ENCODE measurements around the gene CTDNEP1. TPM values are rescaled to one million over a fixed set of nuclear protein-coding genes. Genes with fewer than 3 reads are reported as not detected.
A peak's percentile ranks its signal among the peaks of the same experiment; 100 is the strongest.

The CTDNEP1 gene
- total and polyA plus RNA-seq, 2 of the 4 experiments (the other 2 are of a cell fraction), result 23.8 to 132 TPM

GRCh38 chr17:7283471-7284216 lies 32.1 kb upstream of the CTDNEP1 start:
- ATAC-seq (ENCODE audit: low read depth) (no peak), DNase-seq (no peak)
- no peak overlapping the region for H3K4me2 ChIP-seq (ENCODE audit: low read depth, low read length)
- POLR2A ChIA-PET (ENCODE audit: unreplicated experiment), result no interaction called here
- H3K4me1 ChIP-seq (ENCODE audit: control insufficient read depth, insufficient read depth, low read length), result peaks cover 2% of the 10 kb centered on the region; the same call in 1 of the 2 replicates
- no TSS peak for BruUV-seq (replicated peaks)
- H3K23ac ChIP-seq (ENCODE audit: low read depth, low read length), result no peak overlapping the region
- H3K9me3 ChIP-seq (ENCODE audit: control insufficient read depth, insufficient read depth, low read length), result no peaks in the 10 kb centered on the region
- H2AFZ ChIP-seq (replicated peaks; ENCODE audit: low read length, poor library complexity), result peak overlapping the region; percentile 7
- H3K9me1 ChIP-seq (ENCODE audit: insufficient read depth, low read length), result no peaks in the 10 kb centered on the region
- no peaks in the 10 kb centered on the region for H3K79me1 ChIP-seq (ENCODE audit: low read depth in 1 of 2, low read length in 2 of 2)
- no peaks in the 10 kb centered on the region for H4K20me1 ChIP-seq (ENCODE audit: insufficient read depth, low read length)
- TF ChIP-seq MAZ (IDR thresholded peaks at IDR 0.05; ENCODE audit: borderline replicate concordance, low read depth, low read length), result no peak
- TF ChIP-seq BHLHE40 (IDR thresholded peaks at IDR 0.05; ENCODE audit: low read depth, low read length), result no peak
- no peak for TF ChIP-seq FOS (IDR thresholded peaks at IDR 0.05; ENCODE audit: low read depth, low read length)
- no peak for TF ChIP-seq POLR2A (IDR thresholded peaks at IDR 0.05; ENCODE audit: low read depth, low read length)
- TF ChIP-seq MXI1 (IDR thresholded peaks at IDR 0.05; ENCODE audit: borderline replicate concordance, low read depth, low read length), result no peak
- TF ChIP-seq ELK1 (IDR thresholded peaks at IDR 0.05; ENCODE audit: borderline replicate concordance, low read depth, low read length), result no peak
- no peak for TF ChIP-seq RCOR1 (IDR thresholded peaks at IDR 0.05; ENCODE audit: insufficient replicate concordance, low read length)
- no peak for TF ChIP-seq RFX5 (IDR thresholded peaks at IDR 0.05; ENCODE audit: low read depth, low read length)
- TF ChIP-seq RAD21 (IDR thresholded peaks at IDR 0.05; ENCODE audit: low read length), result no peak
- no peak for TF ChIP-seq CHD1 (IDR thresholded peaks at IDR 0.05; ENCODE audit: low read depth, low read length)
- TF ChIP-seq NFE2L2 (IDR thresholded peaks at IDR 0.05; ENCODE audit: low read depth, low read length), result no peak
- TF ChIP-seq MAFK (IDR thresholded peaks at IDR 0.05; ENCODE audit: low read depth, low read length), result no peak
- no peak for TF ChIP-seq CTCF (conservative IDR thresholded peaks at IDR 0.05; ENCODE audit: low read depth, low read length)
- TF ChIP-seq SMC3 (IDR thresholded peaks at IDR 0.05; ENCODE audit: low read depth, low read length), result no peak
- TF ChIP-seq CEBPB (IDR thresholded peaks at IDR 0.05; ENCODE audit: low read depth, low read length), result no peak
- TF ChIP-seq USF2 (IDR thresholded peaks at IDR 0.05; ENCODE audit: low read depth, low read length), result no peak
- H2AK5ac ChIP-seq (ENCODE audit: low read depth, low read length), result no peak overlapping the region
- no peak overlapping the region for H3K27ac ChIP-seq (ENCODE audit: insufficient read depth, low read length)
- no peak overlapping the region for H2BK20ac ChIP-seq (ENCODE audit: low read depth, low read length)
- H3K14ac ChIP-seq (replicated peaks; ENCODE audit: low read depth, low read length), result no peak overlapping the region
- no peak overlapping the region for H3K18ac ChIP-seq (ENCODE audit: low read depth, low read length)
- no peak overlapping the region for H3K4me3 ChIP-seq (ENCODE audit: insufficient read depth, low read depth, low read length)
- no peak overlapping the region for H4K5ac ChIP-seq (ENCODE audit: low read depth, low read length)
- dilution Hi-C loops (cut with HindIII; ENCODE audit: low sequenced_read_pairs, unreplicated experiment) (no loop called here), intact Hi-C loops (cut with micrococcal nuclease) (no loop called here), in situ Hi-C loops (cut with MboI; ENCODE audit: low sequenced_read_pairs) (no loop called here)
- no peak overlapping the region for H2BK120ac ChIP-seq (ENCODE audit: low read depth, low read length)
- no peak overlapping the region for H3K4ac ChIP-seq (ENCODE audit: low read depth, low read length)
- H2BK15ac ChIP-seq (ENCODE audit: low read depth, low read length), result no peak overlapping the region
- no peak overlapping the region for H3K56ac ChIP-seq (ENCODE audit: extremely low read depth, insufficient read depth, low read length)
- H3K27me3 ChIP-seq (ENCODE audit: control insufficient read depth, insufficient read depth, low read length), result peaks cover 47% of the 10 kb centered on the region
- 84% methylated on average over 5 of the region's 18 CpGs; no CpG with 5 or more reads in 1 of the 2 experiments for WGBS, 2 experiments (ENCODE audit: extremely low coverage in 2 of 2, insufficient read length in 1 of 2)
- H2BK5ac ChIP-seq (ENCODE audit: low read depth, low read length, poor library complexity, severe bottlenecking), result no peak overlapping the region
- no peak overlapping the region for H3K9ac ChIP-seq (ENCODE audit: low read depth, low read length)
- CTCF ChIA-PET, result interaction anchor here (1.0 kb wide), 1 partner anchor 13 kb away, joined by 5 read pairs; no protein-coding TSS in a partner anchor
- H4K91ac ChIP-seq (ENCODE audit: insufficient read depth, low read depth, low read length), result no peak overlapping the region
- no peaks in the 10 kb centered on the region for H3K36me3 ChIP-seq (ENCODE audit: control insufficient read depth, insufficient read depth, low read length)
- H2AK9ac ChIP-seq (replicated peaks; ENCODE audit: low read depth, low read length, poor library complexity), result no peak overlapping the region
- H4K8ac ChIP-seq (ENCODE audit: low read depth in 2 of 2, low read length in 2 of 2), result no peak overlapping the region
